Measurements from ENCODE around the gene LOXHD1. TPM values are rescaled to one million over a fixed set of nuclear protein-coding genes. Genes with fewer than 3 reads are reported as not detected.

Gene LOXHD1
- total RNA-seq, 6 donors from 2014 or later: 0.30 to 7.3 (median 1.00) TPM

DNA sequence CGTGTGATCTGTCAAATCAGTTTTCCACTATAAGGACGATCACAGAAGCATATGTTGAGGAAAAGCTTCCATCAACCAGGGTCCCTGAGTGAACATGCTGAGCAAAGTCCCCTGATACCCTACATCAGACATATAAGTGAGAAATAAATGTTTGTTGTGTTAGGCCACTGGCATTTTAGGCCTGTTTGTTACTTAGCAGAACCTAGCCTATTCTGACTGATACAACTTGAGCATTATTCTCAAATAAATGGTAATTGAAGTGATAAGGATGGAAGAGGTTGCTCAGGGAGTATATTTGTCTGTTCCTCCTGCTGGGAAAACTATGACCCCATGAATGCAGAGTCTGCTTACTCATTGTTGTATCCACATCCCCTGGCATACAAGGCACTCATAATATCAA is 106.4 kb downstream of the LOXHD1 start:
- no peak for ATAC-seq (ENCODE audit: low FRiP score in 2 of 2)
- 85 to 88% methylated on average over 2 of the region's 2 CpGs for WGBS, 2 donors
- no peak for TF ChIP-seq EP300 (IDR thresholded peaks at IDR 0.05)
- no peak for TF ChIP-seq POLR2A (IDR thresholded peaks at IDR 0.05)
- no peak for TF ChIP-seq CTCF (IDR thresholded peaks at IDR 0.05)
- TF ChIP-seq POLR2AphosphoS5 (IDR thresholded peaks at IDR 0.05): no peak

GRCh38 chr18:46547520-46547919 is 109.5 kb downstream of the LOXHD1 start:
- Histone ChIP-seq H3K4me3 (no peak overlapping the region), H3K9me3 (no peaks in the 10 kb centered on the region), H3K36me3 (no peaks in the 10 kb centered on the region), H3K27me3 (no peaks in the 10 kb centered on the region), H3K27ac (no peak overlapping the region), H3K4me1 (no peaks in the 10 kb centered on the region)
- 30 to 39% methylated on average over 1 of the region's 1 CpG for WGBS, 2 donors
- no peak for TF ChIP-seq CTCF (IDR thresholded peaks at IDR 0.05)
- TF ChIP-seq POLR2A (IDR thresholded peaks at IDR 0.05): no peak
- no peak for TF ChIP-seq POLR2AphosphoS5 (IDR thresholded peaks at IDR 0.05)
- no peak for TF ChIP-seq EP300 (IDR thresholded peaks at IDR 0.05)
- peak in 1 of 2 donors; percentile 47 for ATAC-seq (ENCODE audit: low FRiP score in 2 of 2)
- DNase-seq: no peak

More for the DNA sequence above, 106.4 kb downstream of the LOXHD1 start:
- no peak for DNase-seq
- Histone ChIP-seq H3K4me3 (no peak overlapping the region), H3K27ac (no peak overlapping the region), H3K27me3 (no peaks in the 10 kb centered on the region), H3K4me1 (no peaks in the 10 kb centered on the region), H3K36me3 (no peaks in the 10 kb centered on the region), H3K9me3 (no peaks in the 10 kb centered on the region)

DNA sequence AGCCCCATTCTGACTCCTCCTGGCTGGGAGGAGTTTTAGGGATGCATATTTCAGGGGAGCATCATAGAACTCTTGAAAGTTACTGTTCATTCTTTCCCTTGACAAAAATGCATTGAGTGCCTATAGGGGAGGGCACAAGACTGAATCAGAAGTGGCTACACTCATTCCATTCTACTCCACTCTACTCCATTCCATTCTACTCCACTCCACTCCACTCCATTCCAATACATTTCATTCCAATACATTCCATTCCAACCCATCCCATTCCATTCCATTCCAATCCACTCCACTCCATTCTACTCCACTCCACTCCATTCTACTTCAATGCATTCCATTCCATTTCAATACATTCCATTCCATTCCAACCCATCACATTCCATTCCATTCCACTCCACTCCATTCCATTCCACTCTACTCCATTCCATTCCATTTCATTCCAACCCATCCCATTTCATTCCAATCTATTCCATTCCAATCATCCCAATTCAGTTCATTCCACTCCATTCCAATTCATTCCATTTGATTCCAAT is 110.8 kb downstream of the LOXHD1 start:
- Histone ChIP-seq H3K4me3 (no peak overlapping the region), H3K9me3 (no peaks in the 10 kb centered on the region), H3K4me1 (no peaks in the 10 kb centered on the region), H3K27ac (no peak overlapping the region), H3K27me3 (no peaks in the 10 kb centered on the region), H3K36me3 (no peaks in the 10 kb centered on the region)
- DNase-seq (no peak), ATAC-seq (ENCODE audit: low FRiP score in 2 of 2) (no peak)
- TF ChIP-seq CTCF (IDR thresholded peaks at IDR 0.05): no peak
- TF ChIP-seq EP300 (IDR thresholded peaks at IDR 0.05): no peak
- no peak for TF ChIP-seq POLR2A (IDR thresholded peaks at IDR 0.05)
- TF ChIP-seq POLR2AphosphoS5 (IDR thresholded peaks at IDR 0.05): no peak

DNA sequence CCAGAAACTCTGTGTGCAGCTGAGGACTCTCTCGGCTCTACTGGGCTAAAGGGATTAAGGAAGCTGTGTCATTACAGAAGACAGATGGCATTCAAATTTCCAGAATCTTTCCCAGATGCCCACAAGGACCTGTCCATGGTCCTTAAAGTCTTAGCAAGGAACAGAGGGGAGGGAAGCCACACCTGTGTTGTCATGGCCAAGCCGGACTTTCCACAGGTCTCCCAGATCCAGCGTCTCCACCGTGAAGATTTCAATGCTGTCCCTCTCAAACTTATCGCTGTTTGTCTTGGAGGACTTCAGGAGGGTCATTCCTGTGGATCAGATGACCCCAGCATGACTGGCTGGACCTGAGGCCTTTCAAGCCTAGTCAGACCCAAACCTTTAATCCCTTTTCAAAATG is 114.5 kb downstream of the LOXHD1 start:
- Histone ChIP-seq H3K4me1 (no peaks in the 10 kb centered on the region), H3K27me3 (no peaks in the 10 kb centered on the region), H3K9me3 (no peaks in the 10 kb centered on the region), H3K27ac (no peak overlapping the region), H3K4me3 (no peak overlapping the region), H3K36me3 (no peaks in the 10 kb centered on the region)
- no peak for DNase-seq
- ATAC-seq (ENCODE audit: low FRiP score in 2 of 2): no peak
- WGBS, 2 donors: 68 to 74% methylated on average over 4 to 5 of the region's 5 CpGs
- TF ChIP-seq CTCF (IDR thresholded peaks at IDR 0.05) (no peak), POLR2A (IDR thresholded peaks at IDR 0.05) (no peak), EP300 (IDR thresholded peaks at IDR 0.05) (no peak), POLR2AphosphoS5 (IDR thresholded peaks at IDR 0.05) (no peak)

- H3K27me3 ChIP-seq: no peaks in the 10 kb centered on the region
- no peak for TF ChIP-seq CTCF (IDR thresholded peaks at IDR 0.05)
- TF ChIP-seq POLR2A (IDR thresholded peaks at IDR 0.05): no peak
- TF ChIP-seq EP300 (IDR thresholded peaks at IDR 0.05): no peak
- no peak for TF ChIP-seq POLR2AphosphoS5 (IDR thresholded peaks at IDR 0.05)
- no peaks in the 10 kb centered on the region for H3K36me3 ChIP-seq
- H3K4me3 ChIP-seq: no peak overlapping the region
- DNase-seq (no peak), ATAC-seq (ENCODE audit: low FRiP score in 2 of 2) (no peak)
- H3K27ac ChIP-seq: no peak overlapping the region
- WGBS, 2 donors: 88 to 89% methylated on average over 7 of the region's 7 CpGs
- no peaks in the 10 kb centered on the region for H3K4me1 ChIP-seq
- H3K9me3 ChIP-seq: no peaks in the 10 kb centered on the region
Measured at GRCh38 chr18:46541626-46542189, 115.3 kb downstream of the LOXHD1 start.
